HuH-7 (cell line): ENCODE results near the gene GUCY1B1.

Experiments
- DNase-seq: peaks from one replicate; pipeline ENCODE4 v3.0.0; 2011; ENCODE audit warnings: low spot score

Gene GUCY1B1

DNA sequence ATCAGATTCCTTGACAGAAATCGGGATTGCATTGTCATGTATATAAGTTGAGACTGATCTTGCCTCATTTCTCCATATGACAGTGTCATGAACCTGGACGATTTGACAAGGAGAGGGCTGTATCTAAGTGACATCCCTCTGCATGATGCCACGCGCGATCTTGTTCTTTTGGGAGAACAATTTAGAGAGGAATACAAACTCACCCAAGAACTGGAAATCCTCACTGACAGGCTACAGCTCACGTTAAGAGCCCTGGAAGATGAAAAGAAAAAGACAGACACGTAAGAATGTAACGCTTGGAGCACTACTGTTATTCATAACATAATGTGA lies 40.9 kb downstream of the GUCY1B1 start:
- DNase-seq: no peak

GRCh38 chr4:155800685-155801343 lies 42.0 kb downstream of the GUCY1B1 start:
- no peak for DNase-seq

GRCh38 chr4:155802190-155802959 lies 43.6 kb downstream of the GUCY1B1 start:
- no peak for DNase-seq

GRCh38 chr4:155805016-155805415 lies 46.2 kb downstream of the GUCY1B1 start:
- no peak for DNase-seq

DNA sequence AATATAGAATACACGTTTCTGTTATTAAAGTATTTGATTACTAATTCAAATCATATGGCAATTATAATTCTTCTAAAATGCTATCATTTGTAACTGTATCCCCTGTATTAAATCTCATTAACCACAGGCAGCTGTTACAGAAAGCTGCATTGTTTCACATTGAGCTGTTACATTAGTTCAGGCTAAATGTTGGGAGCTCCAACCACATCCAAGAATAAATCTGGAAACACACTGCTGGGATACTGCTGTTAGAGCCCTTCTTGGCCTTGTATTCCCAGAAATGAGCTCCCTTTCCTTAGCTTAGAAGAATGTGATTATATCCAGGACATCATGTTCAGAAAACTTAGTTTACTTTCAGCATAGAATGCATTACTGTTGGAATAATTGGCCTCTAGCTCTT lies 48.2 kb downstream of the GUCY1B1 start:
- DNase-seq: no peak

DNA sequence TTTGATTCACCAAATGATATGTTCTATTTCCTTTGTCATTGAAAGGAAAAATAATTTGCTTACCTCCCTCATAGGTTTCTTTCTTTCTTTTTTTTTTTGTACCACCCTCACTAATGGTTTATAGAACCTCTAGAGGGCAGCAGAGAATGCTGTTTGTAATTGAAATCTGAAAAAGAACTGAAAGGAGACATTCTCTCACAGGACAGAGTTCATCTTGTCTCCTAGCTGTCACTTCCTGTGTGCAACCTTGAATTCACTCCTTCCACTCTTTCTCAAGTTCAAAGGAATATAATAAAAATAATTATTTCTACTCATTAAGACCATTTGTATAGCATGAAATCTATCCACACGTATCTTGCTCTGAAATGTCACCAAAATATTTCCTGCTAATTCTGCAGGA lies 51.0 kb downstream of the GUCY1B1 start:
- peak; percentile 31 for DNase-seq

- no peak for DNase-seq
Measured at GRCh38 chr4:155811083-155811482, 52.3 kb downstream of the GUCY1B1 start.

- no peak for DNase-seq
Measured at GRCh38 chr4:155818639-155819038, 59.8 kb downstream of the GUCY1B1 start.

GRCh38 chr4:155819066-155819465 lies 60.2 kb downstream of the GUCY1B1 start:
- DNase-seq: no peak

DNA sequence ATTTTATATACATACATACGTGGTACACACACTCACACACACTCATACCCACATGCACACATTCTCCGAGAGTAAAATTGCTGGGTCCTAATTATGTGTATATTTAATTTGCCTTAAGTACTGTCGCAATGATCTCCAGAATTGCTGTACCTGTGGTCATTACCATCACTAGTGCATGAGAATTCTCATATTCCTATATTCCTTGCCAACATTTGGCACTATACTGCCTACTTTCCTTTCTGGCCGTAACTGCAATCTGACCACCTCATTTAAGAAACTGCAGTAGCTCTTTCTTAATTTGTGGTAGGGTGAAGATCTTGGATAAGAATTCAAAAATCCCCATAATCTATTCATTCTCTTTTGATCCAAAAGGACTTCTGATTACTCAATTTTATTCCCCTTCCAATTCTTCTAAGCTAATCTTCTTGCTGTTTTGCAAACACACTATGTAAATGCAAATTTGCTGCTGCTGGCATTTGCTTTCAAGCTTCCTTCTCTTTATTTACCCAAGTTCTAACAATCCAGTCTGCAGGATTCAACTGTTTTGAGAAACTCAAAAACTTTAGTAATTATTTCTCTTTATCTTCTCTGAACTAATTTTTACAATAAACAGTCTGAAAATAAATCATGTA lies 62.2 kb downstream of the GUCY1B1 start:
- DNase-seq: no peak

- no peak for DNase-seq
Measured at GRCh38 chr4:155822572-155822971, 63.8 kb downstream of the GUCY1B1 start.

- no peak for DNase-seq
Measured at GRCh38 chr4:155828628-155829027, 69.8 kb downstream of the GUCY1B1 start.

GRCh38 chr4:155832664-155833063 lies 73.8 kb downstream of the GUCY1B1 start:
- no peak for DNase-seq

- no peak for DNase-seq
Measured at GRCh38 chr4:155837203-155837796, 78.5 kb downstream of the GUCY1B1 start.

DNA sequence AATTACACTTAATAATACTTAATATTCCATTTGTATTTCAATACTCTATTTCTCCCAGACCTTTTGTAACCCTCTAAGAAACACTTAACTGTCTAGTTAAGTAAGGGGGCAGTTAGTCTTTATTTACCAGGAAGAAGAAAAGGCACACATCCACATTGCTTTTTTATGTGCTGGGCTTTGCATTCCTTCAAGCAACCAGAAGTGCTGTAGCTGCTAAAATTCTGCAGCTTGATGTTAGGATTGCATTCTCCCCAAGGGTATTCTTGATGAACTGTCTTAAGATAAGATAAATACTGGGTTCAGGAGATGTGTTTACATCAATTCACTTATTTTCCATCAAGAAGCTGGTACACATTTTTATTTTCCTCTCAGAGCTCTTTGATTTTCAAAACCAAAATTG lies 83.3 kb downstream of the GUCY1B1 start:
- DNase-seq: no peak

DNA sequence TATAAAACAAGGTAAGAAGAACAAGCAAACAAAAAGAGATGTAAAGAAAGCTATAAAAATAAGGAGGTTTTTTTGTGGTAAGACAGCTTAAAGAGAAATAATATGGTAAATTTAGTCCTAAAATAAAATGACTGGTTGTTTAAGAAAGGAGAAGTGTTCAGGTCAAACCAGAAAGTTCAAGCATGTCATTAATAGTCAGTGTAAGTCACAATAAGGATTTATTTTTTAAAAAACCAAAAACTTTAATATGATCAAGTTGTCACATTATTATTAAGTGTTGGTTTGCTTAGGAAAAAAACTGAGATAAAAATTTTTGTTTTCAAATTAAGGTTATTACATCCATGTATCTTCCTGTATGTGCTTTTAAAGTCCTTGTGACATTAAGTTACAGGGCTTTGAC lies 88.1 kb downstream of the GUCY1B1 start:
- DNase-seq: no peak

- DNase-seq: no peak
Measured at GRCh38 chr4:155849042-155849441, 90.2 kb downstream of the GUCY1B1 start.

DNA sequence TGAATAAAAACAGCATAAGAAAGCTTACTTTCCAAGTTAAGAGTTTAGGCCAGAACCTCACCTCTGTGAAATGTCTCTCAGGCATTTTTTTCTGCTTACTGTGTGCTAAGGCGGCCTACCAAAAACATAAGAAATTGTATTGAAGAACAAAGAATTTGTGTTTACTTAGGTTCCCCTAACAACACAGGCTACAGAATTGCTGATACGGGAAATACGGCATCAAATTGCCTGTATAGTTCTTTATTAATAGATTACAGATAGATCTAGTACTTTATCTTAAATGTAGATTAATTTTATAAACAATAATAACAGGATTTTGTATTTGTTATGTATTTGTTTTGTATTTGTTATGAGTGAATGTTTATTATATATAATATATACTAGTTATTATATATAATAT lies 94.4 kb downstream of the GUCY1B1 start:
- DNase-seq: no peak

- no peak for DNase-seq
Measured at GRCh38 chr4:155854582-155855226, 95.9 kb downstream of the GUCY1B1 start.

DNA sequence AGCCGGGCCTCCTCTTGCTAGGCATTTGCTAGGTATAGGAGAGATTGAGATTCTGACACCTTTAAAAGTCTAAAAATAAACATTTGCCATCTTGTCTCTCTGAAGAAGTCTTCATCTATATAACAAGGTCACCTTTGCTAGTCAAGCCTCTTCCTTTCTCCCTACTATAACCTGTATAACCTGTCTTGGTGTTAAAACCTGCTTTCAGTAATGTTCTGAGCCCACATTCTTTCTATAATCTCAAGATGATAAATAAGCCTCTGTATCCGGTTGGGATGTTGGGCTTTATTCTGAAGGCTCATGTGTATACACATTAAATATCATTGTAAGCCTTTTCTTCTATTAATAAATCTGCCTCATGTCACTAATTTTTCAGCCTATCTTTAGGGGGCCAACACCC lies 97.1 kb downstream of the GUCY1B1 start:
- no peak for DNase-seq
